ENCODE results near the gene TRABD2B. TPM values are rescaled to one million over a fixed set of nuclear protein-coding genes. Genes with fewer than 3 reads are reported as not detected.

Gene TRABD2B
- total RNA-seq, 1 donor = under 0.01 TPM

- Histone ChIP-seq H3K4me1 (ENCODE audit: insufficient read depth, low read length) (no peaks in the 10 kb centered on the region), H4K20me1 (ENCODE audit: insufficient read depth, low read length) (no peaks in the 10 kb centered on the region), H3K4me2 (ENCODE audit: insufficient read depth, low read length) (no peak overlapping the region), H3K36me3 (ENCODE audit: insufficient read depth, low read length) (no peaks in the 10 kb centered on the region), H3K27me3 (ENCODE audit: insufficient read depth, low read length) (no peaks in the 10 kb centered on the region), H3K9me3 (ENCODE audit: low read depth, low read length) (no peaks in the 10 kb centered on the region), H3K27ac (ENCODE audit: low read depth, low read length) (no peak overlapping the region), H3K4me3 (ENCODE audit: insufficient read depth, low read length) (no peak overlapping the region), H2AFZ (ENCODE audit: low read length) (no peak overlapping the region), H3K79me2 (ENCODE audit: insufficient read depth, low read length) (no peaks in the 10 kb centered on the region)
- no peak for TF ChIP-seq CTCF (IDR thresholded peaks at IDR 0.05; ENCODE audit: extremely low read depth, low read depth, low read length)
- no peak for DNase-seq (ENCODE audit: insufficient read length, low spot score, missing footprints)
These were observed 123.8 kb downstream of the TRABD2B start for GRCh38 chr1:47873337-47873736.

- no peak for DNase-seq (ENCODE audit: insufficient read length, low spot score, missing footprints)
- Histone ChIP-seq H3K9me3 (ENCODE audit: low read depth, low read length) (no peaks in the 10 kb centered on the region), H4K20me1 (ENCODE audit: insufficient read depth, low read length) (no peaks in the 10 kb centered on the region), H3K4me3 (ENCODE audit: insufficient read depth, low read length) (no peak overlapping the region), H3K4me1 (ENCODE audit: insufficient read depth, low read length) (no peaks in the 10 kb centered on the region), H3K27ac (ENCODE audit: low read depth, low read length) (no peak overlapping the region), H2AFZ (ENCODE audit: low read length) (no peak overlapping the region), H3K27me3 (ENCODE audit: insufficient read depth, low read length) (no peaks in the 10 kb centered on the region), H3K36me3 (ENCODE audit: insufficient read depth, low read length) (no peaks in the 10 kb centered on the region), H3K4me2 (ENCODE audit: insufficient read depth, low read length) (no peak overlapping the region), H3K79me2 (ENCODE audit: insufficient read depth, low read length) (no peaks in the 10 kb centered on the region)
- TF ChIP-seq CTCF (IDR thresholded peaks at IDR 0.05; ENCODE audit: extremely low read depth, low read depth, low read length) = no peak
These were observed 124.3 kb downstream of the TRABD2B start for GRCh38 chr1:47872886-47873285.

- Histone ChIP-seq H4K20me1 (ENCODE audit: insufficient read depth, low read length) (no peaks in the 10 kb centered on the region), H3K4me2 (ENCODE audit: insufficient read depth, low read length) (no peak overlapping the region), H3K27ac (ENCODE audit: low read depth, low read length) (no peak overlapping the region), H3K79me2 (ENCODE audit: insufficient read depth, low read length) (no peaks in the 10 kb centered on the region), H3K36me3 (ENCODE audit: insufficient read depth, low read length) (no peaks in the 10 kb centered on the region), H2AFZ (ENCODE audit: low read length) (no peak overlapping the region), H3K4me1 (ENCODE audit: insufficient read depth, low read length) (no peaks in the 10 kb centered on the region), H3K27me3 (ENCODE audit: insufficient read depth, low read length) (no peaks in the 10 kb centered on the region), H3K4me3 (ENCODE audit: insufficient read depth, low read length) (no peak overlapping the region), H3K9me3 (ENCODE audit: low read depth, low read length) (no peaks in the 10 kb centered on the region)
- no peak for DNase-seq (ENCODE audit: insufficient read length, low spot score, missing footprints)
- TF ChIP-seq CTCF (IDR thresholded peaks at IDR 0.05; ENCODE audit: extremely low read depth, low read depth, low read length) = no peak
These were observed 125.3 kb downstream of the TRABD2B start for GRCh38 chr1:47871799-47872353.

- Histone ChIP-seq H3K27me3 (ENCODE audit: insufficient read depth, low read length) (no peaks in the 10 kb centered on the region), H4K20me1 (ENCODE audit: insufficient read depth, low read length) (no peaks in the 10 kb centered on the region), H3K27ac (ENCODE audit: low read depth, low read length) (no peak overlapping the region), H3K36me3 (ENCODE audit: insufficient read depth, low read length) (no peaks in the 10 kb centered on the region), H3K4me3 (ENCODE audit: insufficient read depth, low read length) (no peak overlapping the region), H3K79me2 (ENCODE audit: insufficient read depth, low read length) (no peaks in the 10 kb centered on the region), H3K9me3 (ENCODE audit: low read depth, low read length) (no peaks in the 10 kb centered on the region), H3K4me1 (ENCODE audit: insufficient read depth, low read length) (no peaks in the 10 kb centered on the region), H3K4me2 (ENCODE audit: insufficient read depth, low read length) (no peak overlapping the region), H2AFZ (ENCODE audit: low read length) (no peak overlapping the region)
- TF ChIP-seq CTCF (IDR thresholded peaks at IDR 0.05; ENCODE audit: extremely low read depth, low read depth, low read length) = no peak
- no peak for DNase-seq (ENCODE audit: insufficient read length, low spot score, missing footprints)
These were observed 126.1 kb downstream of the TRABD2B start for GRCh38 chr1:47870946-47871676.

All from osteoblast (primary cell).